Endothelial cell of umbilical vein (primary cell): ENCODE data around the gene ZFR. TPM values are rescaled to one million over a fixed set of nuclear protein-coding genes. Genes with fewer than 3 reads are reported as not detected.

Experiments
- BruUV-seq: library from RNA; stranded (reverse); fragments of 400-500 nt; replicated peaks from 2 replicates; lab custom pipeline; 2021; lab: Mats Ljungman, UMichigan
- CTCF ChIA-PET: fragments of 300-600, 350-600 bp; sonication (Branson Sonifier 250); formaldehyde crosslinking; loops from one replicate; lab custom pipeline; 2021; ENCODE audit warnings: antibody characterized with exemption, inconsistent platforms; lab: Charles Lee
- POLR2A ChIA-PET: fragments of 300-600, 350-600 bp; sonication (Branson Sonifier 250); formaldehyde crosslinking; loops from one replicate; lab custom pipeline; 2021; ENCODE audit warnings: antibody characterized with exemption, inconsistent platforms; lab: Charles Lee
- DNase-seq: peaks from one replicate; pipeline ENCODE4 v3.0.0-alpha.2; 2011; ENCODE audit warnings: low read depth, low spot score
- FAIRE-seq: peaks from 2 replicates; lab custom pipeline; 2011; peaks lifted over from hg19 to GRCh38; lab: Jason Lieb, UNC
- H2AFZ ChIP-seq: 2 replicates; pipeline ENCODE4 v1.6.0; 2012; ENCODE audit warnings: low read depth, low read length, control low read depth, inconsistent platforms
- H3K27ac ChIP-seq: 2 replicates; pipeline ENCODE4 v1.5.1; 2011; ENCODE audit warnings: low read depth, mild to moderate bottlenecking, control low read depth, low read length, moderate library complexity; ENCODE audit not compliant: insufficient read depth
- H3K27me3 ChIP-seq, 2 experiments: 2 replicates each; pipeline versions ENCODE4 v1.6.0 to v1.6.1; 2011; ENCODE audit warnings: low read length in 2 of 2, mixed read lengths in 1 of 2; ENCODE audit not compliant: control insufficient read depth in 2 of 2, insufficient read depth in 2 of 2
- H3K36me3 ChIP-seq, 2 experiments: 2 replicates in 1 of 2; 3 replicates in 1 of 2; pipeline ENCODE4 v1.5.1; 2011; ENCODE audit warnings: low read length in 2 of 2, mild to moderate bottlenecking in 1 of 2, moderate library complexity in 1 of 2; ENCODE audit not compliant: control insufficient read depth in 2 of 2, insufficient read depth in 2 of 2; ENCODE audit errors: extremely low read depth in 1 of 2
- H3K4me1 ChIP-seq: 3 replicates; pipeline ENCODE4 v1.5.1; 2011; ENCODE audit warnings: mild to moderate bottlenecking, low read length; ENCODE audit not compliant: control insufficient read depth, insufficient read depth; ENCODE audit errors: extremely low read depth
- H3K4me2 ChIP-seq: 2 replicates; pipeline ENCODE4 v1.6.1; 2011; ENCODE audit warnings: low read length, control low read depth, mixed read lengths; ENCODE audit not compliant: insufficient read depth
- H3K4me3 ChIP-seq, 3 experiments: fragments of 200-600 bp in 1 of 3; sonication (generic), shearing (Covaris generic) in 1 of 3; replicated peaks in 1 of 3; 2 replicates each; pipeline ENCODE4 v1.5.1; 2011 to 2016; ENCODE audit warnings: control low read depth in 3 of 3, low read length in 3 of 3, mild to moderate bottlenecking in 2 of 3, inconsistent platforms in 1 of 3, low read depth in 1 of 3, moderate library complexity in 1 of 3; ENCODE audit not compliant: insufficient read depth in 1 of 3
- H3K79me2 ChIP-seq: 2 replicates; pipeline ENCODE4 v1.6.0; 2012; ENCODE audit warnings: low read length, inconsistent platforms; ENCODE audit not compliant: control insufficient read depth, insufficient read depth
- H3K9ac ChIP-seq: replicated peaks from 2 replicates; pipeline ENCODE3; 2011; ENCODE audit warnings: low read length, control low read depth; ENCODE audit not compliant: insufficient read depth; ENCODE audit errors: extremely low read depth
- H3K9me1 ChIP-seq: replicated peaks from 3 replicates; pipeline ENCODE4 v1.6.0; 2011; ENCODE audit warnings: mild to moderate bottlenecking, low read length; ENCODE audit not compliant: control insufficient read depth, insufficient read depth; ENCODE audit errors: extremely low read depth
- H3K9me3 ChIP-seq: replicated peaks from 2 replicates; pipeline ENCODE4 v1.5.1; 2012; ENCODE audit warnings: low read length, inconsistent platforms; ENCODE audit not compliant: control insufficient read depth, insufficient read depth
- H4K20me1 ChIP-seq: replicated peaks from 2 replicates; pipeline ENCODE3; 2011; ENCODE audit warnings: mild to moderate bottlenecking, low read length; ENCODE audit not compliant: control insufficient read depth, insufficient read depth; ENCODE audit errors: extremely low read depth
- CTCF ChIP-seq, 2 donors: IDR thresholded peaks; 1 replicate in 1 of 2; 2 replicates in 1 of 2; pipeline ENCODE4 v1.5.1; 2011; ENCODE audit warnings: low read length in 2 of 2, mild to moderate bottlenecking in 2 of 2, moderate library complexity in 2 of 2, control low read depth in 1 of 2, inconsistent platforms in 1 of 2, low read depth in 1 of 2; ENCODE audit not compliant: insufficient read depth in 1 of 2; ENCODE audit errors: extremely low read depth in 1 of 2
- EZH2 ChIP-seq: IDR thresholded peaks from 2 replicates; pipeline ENCODE4 v1.6.1; 2012; ENCODE audit warnings: borderline replicate concordance, low read depth, mild to moderate bottlenecking, moderate library complexity, low read length, inconsistent platforms; ENCODE audit not compliant: severe bottlenecking
- FOS ChIP-seq: IDR thresholded peaks from 2 replicates; pipeline ENCODE4 v1.6.1; 2011; ENCODE audit warnings: mild to moderate bottlenecking, low read length, moderate library complexity, borderline replicate concordance; ENCODE audit not compliant: insufficient read depth
- GATA2 ChIP-seq: IDR thresholded peaks from 2 replicates; pipeline ENCODE4 v1.7.0; 2011; ENCODE audit warnings: low read depth, mild to moderate bottlenecking, moderate library complexity, mixed read lengths, low read length; ENCODE audit not compliant: insufficient read length, insufficient read depth
- JUN ChIP-seq: IDR thresholded peaks from 2 replicates; pipeline ENCODE4 v1.6.1; 2011; ENCODE audit warnings: borderline replicate concordance, low read depth; ENCODE audit not compliant: insufficient read length, insufficient read depth
- MYC ChIP-seq: IDR thresholded peaks from one replicate; pipeline ENCODE4 v1.6.1; 2011; ENCODE audit warnings: mild to moderate bottlenecking, low read depth, low read length
- dilution Hi-C: fragments of 300-500 bp; cut with MboI; formaldehyde crosslinking; loops from one replicate; pipeline ENCODE4 v1.15.0; 2019; ENCODE audit warnings: low sequenced_read_pairs; ENCODE audit not compliant: extremely low pct_ligation_motif_present
- intact Hi-C: fragments of 100-400 bp; cut with micrococcal nuclease; formaldehyde crosslinking; loops from one replicate; pipeline ENCODE4 v1.10.0; 2022
- polyA plus RNA-seq, 4 experiments: library from polyadenylated mRNA; depleted of rRNA in 3 of 4; stranded (reverse) in 3 of 4; unstranded in 1 of 4; fragments of >200 nt; gene quantifications; 2 replicates each; pipeline versions ENCODE4 v1.2.1 to v1.2.3, GENCODE V29; 2011 to 2012; ENCODE audit warnings: missing spikeins in 1 of 4
- total RNA-seq: library from RNA; stranded (reverse); gene quantifications from 2 replicates; pipeline ENCODE4 v1.2.3, GENCODE V29; 2021

ZFR gene
- total and polyA plus RNA-seq, 2 donors (not counting 3 experiments of a cell fraction or from before 2014, with no cell fraction given), result 60.1 to 79.4 TPM

- Histone ChIP-seq H3K79me2 (no peaks in the 10 kb centered on the region), H4K20me1 (no peaks in the 10 kb centered on the region), H3K27ac (no peak overlapping the region), H3K4me3 (no peak overlapping the region), H3K9ac (no peak overlapping the region), H2AFZ (no peak overlapping the region), H3K9me1 (no peaks in the 10 kb centered on the region), H3K9me3 (no peaks in the 10 kb centered on the region), H3K4me1 (no peaks in the 10 kb centered on the region), H3K36me3 (peaks cover 2 to 7% of the 10 kb centered on the region in 2 experiments), H3K4me2 (no peak overlapping the region), H3K27me3 (no peaks in the 10 kb centered on the region)
- intact Hi-C loops, result no loop called here
- POLR2A ChIA-PET, result no interaction called here
- TF ChIP-seq CTCF (IDR thresholded peaks at IDR 0.05; ENCODE audit: extremely low read depth in 1 of 2, insufficient read depth in 1 of 2, low read depth in 1 of 2, low read length in 2 of 2), result no peak
- TF ChIP-seq MYC, result no peak
- TF ChIP-seq JUN, result no peak
- TF ChIP-seq EZH2, result no peak
- no peak for TF ChIP-seq GATA2
- TF ChIP-seq FOS, result no peak
- FAIRE-seq (no peak), DNase-seq (no peak)
- dilution Hi-C loops, result no loop called here
- CTCF ChIA-PET, result interaction anchor here (0.7 to 0.9 kb wide), 2 partner anchors 9 to 23 kb away, joined by 3 to 4 read pairs; no protein-coding TSS in a partner anchor
- no TSS peak for BruUV-seq
Observed at GRCh38 chr5:32353420-32353819, 91.1 kb downstream of the ZFR start.
